Measurements from ENCODE around the gene IL7R. TPM values are rescaled to one million over a fixed set of nuclear protein-coding genes. Genes with fewer than 3 reads are reported as not detected.

IL7R gene
- total RNA-seq, 1 experiment from 2014 or later, result 0.26 TPM

- H3K36me3 Mint-ChIP-seq (ENCODE audit: insufficient read depth, unreplicated experiment), result no peaks in the 10 kb centered on the region
- intact Hi-C loops (cut with micrococcal nuclease), result no loop called here
- H3K4me1 Mint-ChIP-seq (ENCODE audit: insufficient read depth, unreplicated experiment), result peaks cover 5% of the 10 kb centered on the region
- H3K27me3 Mint-ChIP-seq (ENCODE audit: insufficient read depth, unreplicated experiment), result no peaks in the 10 kb centered on the region
- TF ChIP-seq CTCF (IDR thresholded peaks at IDR 0.05; ENCODE audit: unreplicated experiment), result no peak
- no peaks in the 10 kb centered on the region for H3K9me3 Mint-ChIP-seq (ENCODE audit: unreplicated experiment)
- ChIA-PET POLR2A (no interaction called here), CTCF (no interaction called here)
- no peak overlapping the region for H3K4me3 Mint-ChIP-seq (ENCODE audit: unreplicated experiment)
- no peak overlapping the region for H3K27ac Mint-ChIP-seq (ENCODE audit: low read depth, unreplicated experiment)
- peak; percentile 25 for DNase-seq (ENCODE audit: unreplicated experiment)
- BruUV-seq (replicated peaks), result no TSS peak
Measured at GRCh38 chr5:35815089-35815936, 41.4 kb upstream of the IL7R start.

- H3K27ac Mint-ChIP-seq (ENCODE audit: low read depth, unreplicated experiment), result no peak overlapping the region
- peak; percentile 7 for DNase-seq (ENCODE audit: unreplicated experiment)
- no peak for TF ChIP-seq CTCF (IDR thresholded peaks at IDR 0.05; ENCODE audit: unreplicated experiment)
- H3K27me3 Mint-ChIP-seq (ENCODE audit: insufficient read depth, unreplicated experiment), result no peaks in the 10 kb centered on the region
- CTCF ChIA-PET, result no interaction called here
- H3K36me3 Mint-ChIP-seq (ENCODE audit: insufficient read depth, unreplicated experiment), result no peaks in the 10 kb centered on the region
- no peaks in the 10 kb centered on the region for H3K9me3 Mint-ChIP-seq (ENCODE audit: unreplicated experiment)
- no TSS peak for BruUV-seq (replicated peaks)
- no peak overlapping the region for H3K4me3 Mint-ChIP-seq (ENCODE audit: unreplicated experiment)
- no peaks in the 10 kb centered on the region for H3K4me1 Mint-ChIP-seq (ENCODE audit: insufficient read depth, unreplicated experiment)
- intact Hi-C loops (cut with micrococcal nuclease), result no loop called here
- POLR2A ChIA-PET, result no interaction called here
Measured at GRCh38 chr5:35816881-35817521, 39.7 kb upstream of the IL7R start.

- H3K4me3 Mint-ChIP-seq (ENCODE audit: unreplicated experiment), result no peak overlapping the region
- ChIA-PET POLR2A (no interaction called here), CTCF (no interaction called here)
- DNase-seq (ENCODE audit: unreplicated experiment), result no peak
- intact Hi-C loops (cut with micrococcal nuclease), result no loop called here
- no TSS peak for BruUV-seq (replicated peaks)
- no peaks in the 10 kb centered on the region for H3K9me3 Mint-ChIP-seq (ENCODE audit: unreplicated experiment)
- no peaks in the 10 kb centered on the region for H3K4me1 Mint-ChIP-seq (ENCODE audit: insufficient read depth, unreplicated experiment)
- H3K36me3 Mint-ChIP-seq (ENCODE audit: insufficient read depth, unreplicated experiment), result no peaks in the 10 kb centered on the region
- H3K27ac Mint-ChIP-seq (ENCODE audit: low read depth, unreplicated experiment), result no peak overlapping the region
- no peaks in the 10 kb centered on the region for H3K27me3 Mint-ChIP-seq (ENCODE audit: insufficient read depth, unreplicated experiment)
- TF ChIP-seq CTCF (IDR thresholded peaks at IDR 0.05; ENCODE audit: unreplicated experiment), result no peak
Measured at GRCh38 chr5:35819026-35819425, 37.7 kb upstream of the IL7R start.

GRCh38 chr5:35819668-35820067 is 37.0 kb upstream of the IL7R start:
- CTCF ChIA-PET, result no interaction called here
- POLR2A ChIA-PET, result no interaction called here

More at GRCh38 chr5:35819668-35820067, 37.0 kb upstream of the IL7R start:
- intact Hi-C loops (cut with micrococcal nuclease), result no loop called here
- no peaks in the 10 kb centered on the region for H3K27me3 Mint-ChIP-seq (ENCODE audit: insufficient read depth, unreplicated experiment)
- H3K4me1 Mint-ChIP-seq (ENCODE audit: insufficient read depth, unreplicated experiment), result no peaks in the 10 kb centered on the region
- H3K36me3 Mint-ChIP-seq (ENCODE audit: insufficient read depth, unreplicated experiment), result no peaks in the 10 kb centered on the region
- no peak overlapping the region for H3K27ac Mint-ChIP-seq (ENCODE audit: low read depth, unreplicated experiment)
- TF ChIP-seq CTCF (IDR thresholded peaks at IDR 0.05; ENCODE audit: unreplicated experiment), result no peak
- BruUV-seq (replicated peaks), result no TSS peak
- DNase-seq (ENCODE audit: unreplicated experiment), result no peak
- no peak overlapping the region for H3K4me3 Mint-ChIP-seq (ENCODE audit: unreplicated experiment)
- no peaks in the 10 kb centered on the region for H3K9me3 Mint-ChIP-seq (ENCODE audit: unreplicated experiment)

Data from MCF 10A (cell line).